GM18868 (cell line): ENCODE data around the gene NEMP1.
"Not testable (repeated sequence)": the region's sequence is repeated elsewhere in the genome, so short reads cannot be mapped to it uniquely, and the experiment has no call there.

ENCODE experiments used
- ATAC-seq: cut with Tn5 transposase; IDR thresholded peaks from one replicate; pipeline ENCODE4 v1.9.1; 2021; ENCODE audit warnings: mild to moderate bottlenecking, moderate library complexity; ENCODE audit not compliant: unreplicated experiment

NEMP1 gene

GRCh38 chr12:57091638-57092528 is 13.3 kb upstream of the NEMP1 start:
- no peak for ATAC-seq

- ATAC-seq = no peak
Measured at GRCh38 chr12:57090924-57091637, 12.5 kb upstream of the NEMP1 start.

- no peak for ATAC-seq
Measured at GRCh38 chr12:57090490-57090889, 11.9 kb upstream of the NEMP1 start.

GRCh38 chr12:57089271-57090245 is 11.0 kb upstream of the NEMP1 start:
- ATAC-seq = no peak

GRCh38 chr12:57088354-57089270 is 10.0 kb upstream of the NEMP1 start, which contains the start of gene NAB2:
TSS of gene NAB2 (plus strand) at chr12:57089114. CDS start at chr12:57089272, 158 bp downstream.
- ATAC-seq = peak; percentile 52

- ATAC-seq = peak; percentile 35
Measured at GRCh38 chr12:57087691-57088353, 9.2 kb upstream of the NEMP1 start.

- ATAC-seq = peak; percentile 28
Measured at GRCh38 chr12:57087010-57087690, 8.6 kb upstream of the NEMP1 start.

GRCh38 chr12:57086493-57087009 is 8.0 kb upstream of the NEMP1 start:
- no peak for ATAC-seq

- ATAC-seq = no peak
Measured at GRCh38 chr12:57085999-57086492, 7.5 kb upstream of the NEMP1 start.

GRCh38 chr12:57080855-57081254 is 2.3 kb upstream of the NEMP1 start:
- ATAC-seq = no peak

- ATAC-seq = no peak
Measured at GRCh38 chr12:57079821-57080220, 1.2 kb upstream of the NEMP1 start.

- ATAC-seq = not testable (repeated sequence)
Measured at GRCh38 chr12:57073566-57074450, 4.8 kb downstream of the NEMP1 start.

GRCh38 chr12:57072661-57073060 is 5.9 kb downstream of the NEMP1 start:
- ATAC-seq = no peak

GRCh38 chr12:57069523-57069922 is 9.1 kb downstream of the NEMP1 start:
- ATAC-seq = peak; percentile 83

GRCh38 chr12:57066245-57066644 is 12.3 kb downstream of the NEMP1 start:
- no peak for ATAC-seq

- ATAC-seq = peak; percentile 77
Measured at GRCh38 chr12:57063991-57064685, 14.5 kb downstream of the NEMP1 start.

GRCh38 chr12:57058454-57058853 is 20.1 kb downstream of the NEMP1 start:
- ATAC-seq = no peak
